ENCODE data around the gene IRF2BP2.

DNA sequence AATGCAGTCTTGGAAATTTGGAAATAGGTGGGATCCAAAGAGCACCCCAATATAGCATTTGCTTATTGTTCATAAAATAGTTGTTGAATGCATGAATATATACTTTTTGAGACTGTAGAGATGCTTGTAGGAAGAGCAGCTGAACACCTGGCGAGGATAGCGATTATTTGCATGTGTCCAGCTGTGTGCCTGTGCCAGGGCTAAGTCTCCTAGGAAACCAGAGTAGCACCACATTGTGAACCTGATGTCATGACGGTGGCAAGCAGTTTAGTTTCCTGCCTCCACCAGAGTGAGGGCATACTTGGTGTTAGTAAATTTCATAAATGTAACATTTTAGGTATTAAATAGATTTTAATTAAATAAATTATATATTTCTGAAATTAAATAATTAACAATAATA, 37.3 kb upstream of the IRF2BP2 start:
- TF ChIP-seq, protein P1, sequence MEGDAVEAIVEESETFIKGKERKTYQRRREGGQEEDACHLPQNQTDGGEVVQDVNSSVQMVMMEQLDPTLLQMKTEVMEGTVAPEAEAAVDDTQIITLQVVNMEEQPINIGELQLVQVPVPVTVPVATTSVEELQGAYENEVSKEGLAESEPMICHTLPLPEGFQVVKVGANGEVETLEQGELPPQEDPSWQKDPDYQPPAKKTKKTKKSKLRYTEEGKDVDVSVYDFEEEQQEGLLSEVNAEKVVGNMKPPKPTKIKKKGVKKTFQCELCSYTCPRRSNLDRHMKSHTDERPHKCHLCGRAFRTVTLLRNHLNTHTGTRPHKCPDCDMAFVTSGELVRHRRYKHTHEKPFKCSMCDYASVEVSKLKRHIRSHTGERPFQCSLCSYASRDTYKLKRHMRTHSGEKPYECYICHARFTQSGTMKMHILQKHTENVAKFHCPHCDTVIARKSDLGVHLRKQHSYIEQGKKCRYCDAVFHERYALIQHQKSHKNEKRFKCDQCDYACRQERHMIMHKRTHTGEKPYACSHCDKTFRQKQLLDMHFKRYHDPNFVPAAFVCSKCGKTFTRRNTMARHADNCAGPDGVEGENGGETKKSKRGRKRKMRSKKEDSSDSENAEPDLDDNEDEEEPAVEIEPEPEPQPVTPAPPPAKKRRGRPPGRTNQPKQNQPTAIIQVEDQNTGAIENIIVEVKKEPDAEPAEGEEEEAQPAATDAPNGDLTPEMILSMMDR (conservative IDR thresholded peaks at IDR 0.05 in 1 of 2, IDR thresholded peaks at IDR 0.05 in 1 of 2; ENCODE audit: low read depth in 1 of 2, low read length in 2 of 2), result no peak
- no peak for TF ChIP-seq EZH2 (IDR thresholded peaks at IDR 0.05; ENCODE audit: low read length, missing control alignments)
